ENCODE results near the gene HDLBP.

HDLBP gene

GRCh38 chr2:241315093-241315878 is at the start of gene HDLBP:
TSS of gene HDLBP (minus strand) at chr2:241315672. CDS start at chr2:241266869, 48,803 bp downstream.
- peak; percentile 100 for DNase-seq (ENCODE audit: low read depth)

GRCh38 chr2:241364781-241365180 is 49.3 kb upstream of the HDLBP start:
- DNase-seq (ENCODE audit: low read depth) = no peak

- DNase-seq (ENCODE audit: low read depth) = no peak
Measured at GRCh38 chr2:241363426-241363825, 48.0 kb upstream of the HDLBP start.

GRCh38 chr2:241359481-241360045 is 44.1 kb upstream of the HDLBP start:
- no peak for DNase-seq (ENCODE audit: low read depth)

GRCh38 chr2:241358470-241358869 is 43.0 kb upstream of the HDLBP start:
- no peak for DNase-seq (ENCODE audit: low read depth)

- no peak for DNase-seq (ENCODE audit: low read depth)
Measured at GRCh38 chr2:241357531-241357930, 42.1 kb upstream of the HDLBP start.

- DNase-seq (ENCODE audit: low read depth) = no peak
Measured at GRCh38 chr2:241356871-241357260, 41.4 kb upstream of the HDLBP start.

GRCh38 chr2:241355983-241356870 is 40.8 kb upstream of the HDLBP start, which contains the start of gene FARP2:
TSS of gene FARP2 (plus strand) at chr2:241356285. CDS start at chr2:241373108, 16,823 bp downstream.
- peak; percentile 93 for DNase-seq (ENCODE audit: low read depth)

- peak; percentile 28 for DNase-seq (ENCODE audit: low read depth)
Measured at GRCh38 chr2:241354668-241355658, 39.5 kb upstream of the HDLBP start.

GRCh38 chr2:241352227-241352626 is 36.8 kb upstream of the HDLBP start:
- no peak for DNase-seq (ENCODE audit: low read depth)

- no peak for DNase-seq (ENCODE audit: low read depth)
Measured at GRCh38 chr2:241351640-241352031, 36.2 kb upstream of the HDLBP start.

- no peak for DNase-seq (ENCODE audit: low read depth)
Measured at GRCh38 chr2:241350878-241351639, 35.6 kb upstream of the HDLBP start.

- DNase-seq (ENCODE audit: low read depth) = no peak
Measured at GRCh38 chr2:241350530-241350877, 35.0 kb upstream of the HDLBP start.

GRCh38 chr2:241349941-241350340 is 34.5 kb upstream of the HDLBP start:
- no peak for DNase-seq (ENCODE audit: low read depth)

GRCh38 chr2:241344925-241345651 is 29.6 kb upstream of the HDLBP start:
- DNase-seq (ENCODE audit: low read depth) = no peak

- DNase-seq (ENCODE audit: low read depth) = no peak
Measured at GRCh38 chr2:241340631-241341163, 25.2 kb upstream of the HDLBP start.

- DNase-seq (ENCODE audit: low read depth) = no peak
Measured at GRCh38 chr2:241339839-241340630, 24.6 kb upstream of the HDLBP start.

- DNase-seq (ENCODE audit: low read depth) = no peak
Measured at GRCh38 chr2:241334813-241335212, 19.3 kb upstream of the HDLBP start.

GRCh38 chr2:241330616-241330981 is 15.1 kb upstream of the HDLBP start:
- no peak for DNase-seq (ENCODE audit: low read depth)

Data from stimulated activated CD8-positive, alpha-beta memory T cell treated with anti-CD3 and anti-CD28 coated beads, Interleukin-12 subunit alpha, Interleukin-12 subunit beta, amount 100 ng/mL, for 4 hours (primary cell).